A673 (cell line): Measurements from ENCODE around the gene MAP3K5. TPM values are rescaled to one million over a fixed set of nuclear protein-coding genes. Genes with fewer than 3 reads are reported as not detected.

Experiments
- BruUV-seq: library from RNA; stranded (reverse); fragments of 400-500 nt; replicated peaks from 2 replicates; lab custom pipeline; 2021; lab: Mats Ljungman, UMichigan
- CTCF ChIA-PET: fragments of 300-600 bp; sonication (Branson Sonifier 250); formaldehyde crosslinking; loops from one replicate; lab custom pipeline; 2022; ENCODE audit warnings: antibody characterized with exemption; lab: Charles Lee
- POLR2A ChIA-PET: fragments of 300-600 bp; sonication (Branson Sonifier 250); formaldehyde crosslinking; loops from one replicate; lab custom pipeline; 2022; ENCODE audit warnings: antibody characterized with exemption; ENCODE audit not compliant: low non-redundant PET; lab: Charles Lee
- DNase-seq: peaks from one replicate; pipeline ENCODE4 v3.0.0-alpha.2; 2015; ENCODE audit warnings: low spot score
- H3K27ac ChIP-seq: fragments of 200-600 bp; sonication (generic); 2 replicates; pipeline ENCODE4 v1.5.1; 2016; ENCODE audit warnings: mixed run types, low read depth, mild to moderate bottlenecking, mixed read lengths, antibody characterized with exemption, low read length; ENCODE audit not compliant: poor library complexity, severe bottlenecking
- H3K27me3 ChIP-seq: fragments of 200-600 bp; sonication (generic); replicated peaks from 2 replicates; pipeline ENCODE4 v1.6.1; 2017; ENCODE audit warnings: mixed run types, low read depth, mild to moderate bottlenecking, mixed read lengths, antibody characterized with exemption, low read length; ENCODE audit not compliant: insufficient read depth, poor library complexity
- H3K36me3 ChIP-seq: fragments of 200-600 bp; sonication (generic); 2 replicates; pipeline ENCODE4 v1.6.1; 2016; ENCODE audit warnings: mixed run types, mild to moderate bottlenecking, mixed read lengths, antibody characterized with exemption, low read length; ENCODE audit not compliant: insufficient read depth, poor library complexity, severe bottlenecking
- H3K4me1 ChIP-seq: fragments of 200-600 bp; sonication (generic); 2 replicates; pipeline ENCODE4 v1.6.1; 2017; ENCODE audit warnings: mixed run types, mild to moderate bottlenecking, mixed read lengths, antibody characterized with exemption, low read length; ENCODE audit not compliant: insufficient read depth, poor library complexity, severe bottlenecking
- H3K4me3 ChIP-seq: fragments of 200-600 bp; sonication (generic); 2 replicates; pipeline ENCODE4 v1.5.1; 2016; ENCODE audit warnings: low read depth, mixed run types, mild to moderate bottlenecking, mixed read lengths, low read length; ENCODE audit not compliant: poor library complexity, severe bottlenecking
- H3K9me3 ChIP-seq: fragments of 200-600 bp; sonication (generic); 2 replicates; pipeline ENCODE4 v1.6.1; 2016; ENCODE audit warnings: mixed run types, low read depth, mild to moderate bottlenecking, mixed read lengths, antibody characterized with exemption, low read length; ENCODE audit not compliant: poor library complexity, severe bottlenecking
- CTCF ChIP-seq: fragments of 300-800, 200-600 bp; sonication (generic); conservative IDR thresholded peaks from 2 replicates; pipeline ENCODE4 v1.5.1; 2017; ENCODE audit warnings: low read depth, mild to moderate bottlenecking, antibody characterized with exemption, low read length, moderate library complexity, mixed read lengths
- EZH2 ChIP-seq: fragments of 200-600 bp; sonication (generic); IDR thresholded peaks from 2 replicates; pipeline ENCODE4 v1.6.1; 2017; ENCODE audit warnings: borderline replicate concordance, low read depth, mild to moderate bottlenecking, mixed read lengths, antibody characterized with exemption, low read length; ENCODE audit not compliant: poor library complexity, severe bottlenecking
- intact Hi-C: fragments of 100-400 bp; cut with micrococcal nuclease; formaldehyde crosslinking; loops from one replicate; pipeline ENCODE4 v1.10.0; 2022; ENCODE audit not compliant: unreplicated experiment
- total RNA-seq: library from RNA; stranded (reverse); gene quantifications from 2 replicates; pipeline ENCODE4 v1.2.3, GENCODE V29; 2021

The MAP3K5 gene
- total RNA-seq, 1 experiment from 2014 or later: 5.4 TPM

GRCh38 chr6:136652656-136653055 is 139.6 kb downstream of the MAP3K5 start:
- ChIA-PET CTCF (no interaction called here), POLR2A (no interaction called here)
- H3K9me3 ChIP-seq: no peaks in the 10 kb centered on the region
- no peak for DNase-seq
- H3K27me3 ChIP-seq: no peaks in the 10 kb centered on the region
- no peaks in the 10 kb centered on the region for H3K36me3 ChIP-seq
- TF ChIP-seq CTCF (no peak), EZH2 (no peak)
- peaks cover 3% of the 10 kb centered on the region for H3K4me1 ChIP-seq
- intact Hi-C loops: no loop called here
- no peak overlapping the region for H3K4me3 ChIP-seq
- H3K27ac ChIP-seq: no peak overlapping the region
- no TSS peak for BruUV-seq

- Histone ChIP-seq H3K4me1 (peaks cover 7% of the 10 kb centered on the region), H3K27ac (no peak overlapping the region), H3K9me3 (no peaks in the 10 kb centered on the region), H3K36me3 (no peaks in the 10 kb centered on the region), H3K4me3 (no peak overlapping the region), H3K27me3 (no peaks in the 10 kb centered on the region)
- POLR2A ChIA-PET: no interaction called here
- no peak for DNase-seq
- CTCF ChIA-PET: no interaction called here
- TF ChIP-seq EZH2 (no peak), CTCF (no peak)
- intact Hi-C loops: no loop called here
- BruUV-seq: no TSS peak
Measured at GRCh38 chr6:136651982-136652381, 140.3 kb downstream of the MAP3K5 start.

DNA sequence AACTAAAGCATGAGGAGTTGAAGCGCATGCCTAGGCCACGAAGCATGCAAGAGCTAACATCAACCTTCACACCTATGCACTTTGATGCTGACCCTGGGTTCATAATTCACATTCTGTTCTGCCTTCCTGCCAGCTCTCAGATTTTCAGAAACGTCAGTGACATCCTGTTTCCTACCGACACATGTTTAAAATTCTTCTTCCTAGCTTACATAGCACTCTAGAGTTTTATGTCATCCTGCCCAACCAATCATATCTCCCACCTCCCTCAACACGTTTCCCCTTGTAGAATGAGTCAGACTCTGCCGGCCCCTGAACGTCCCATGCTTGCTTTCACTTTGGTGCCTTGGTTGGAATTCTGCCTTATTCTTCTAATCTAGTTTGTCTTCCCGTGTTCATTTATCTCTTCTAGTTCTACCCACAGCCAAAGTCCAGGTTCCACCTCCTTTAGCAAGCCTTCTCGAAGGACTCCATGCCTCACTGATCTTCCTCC is 144.9 kb downstream of the MAP3K5 start:
- intact Hi-C loops: loop anchor here (10.0 kb wide), 1 partner anchor 277 kb away; the partner anchor contains the start of gene SLC35D3
- peaks cover 9% of the 10 kb centered on the region for H3K4me1 ChIP-seq
- no TSS peak for BruUV-seq
- H3K27ac ChIP-seq: no peak overlapping the region
- no peaks in the 10 kb centered on the region for H3K9me3 ChIP-seq
- H3K27me3 ChIP-seq: no peaks in the 10 kb centered on the region
- peak; percentile 56 for DNase-seq
- ChIA-PET POLR2A (no interaction called here), CTCF (no interaction called here)
- TF ChIP-seq EZH2 (no peak), CTCF (no peak)
- H3K4me3 ChIP-seq: no peak overlapping the region
- H3K36me3 ChIP-seq: no peaks in the 10 kb centered on the region
